Measurements from ENCODE around the gene NRG2. TPM values are rescaled to one million over a fixed set of nuclear protein-coding genes. Genes with fewer than 3 reads are reported as not detected.

Gene NRG2
- total and polyA plus RNA-seq, 2 of the 4 experiments (the other 2 are of a cell fraction): 0.18 TPM; not detected in 1

GRCh38 chr5:140013536-140013935 lies 29.6 kb downstream of the NRG2 start:
- DNase-seq (no peak), ATAC-seq (ENCODE audit: low read depth) (no peak)
- no CpG with 5 or more reads among the region's 1 CpG for WGBS, 2 experiments (ENCODE audit: extremely low coverage in 2 of 2, insufficient read length in 1 of 2)
- ChIA-PET CTCF (no interaction called here), POLR2A (ENCODE audit: unreplicated experiment) (no interaction called here)
- no peak overlapping the region for H2BK5ac ChIP-seq (ENCODE audit: low read depth, low read length, poor library complexity, severe bottlenecking)
- peaks cover 30% of the 10 kb centered on the region for H3K27me3 ChIP-seq (ENCODE audit: control insufficient read depth, insufficient read depth, low read length)
- no peak overlapping the region for H3K27ac ChIP-seq (ENCODE audit: insufficient read depth, low read length)
- no peak overlapping the region for H4K5ac ChIP-seq (ENCODE audit: low read depth, low read length)
- no peaks in the 10 kb centered on the region; the same call in 1 of the 2 replicates for H3K9me3 ChIP-seq (ENCODE audit: control insufficient read depth, insufficient read depth, low read length)
- intact Hi-C loops (cut with micrococcal nuclease): no loop called here
- no TSS peak for BruUV-seq (replicated peaks)
- no peaks in the 10 kb centered on the region for H4K20me1 ChIP-seq (ENCODE audit: insufficient read depth, low read length)
- in situ Hi-C loops (cut with MboI; ENCODE audit: low sequenced_read_pairs): no loop called here
- no peak overlapping the region for H2AK9ac ChIP-seq (replicated peaks; ENCODE audit: low read depth, low read length, poor library complexity)
- H3K36me3 ChIP-seq (ENCODE audit: control insufficient read depth, insufficient read depth, low read length): no peaks in the 10 kb centered on the region
- H3K18ac ChIP-seq (ENCODE audit: low read depth, low read length): no peak overlapping the region
- H4K91ac ChIP-seq (ENCODE audit: insufficient read depth, low read depth, low read length): no peak overlapping the region
- H2AK5ac ChIP-seq (ENCODE audit: low read depth, low read length): no peak overlapping the region
- H3K4ac ChIP-seq (ENCODE audit: low read depth, low read length): no peak overlapping the region
- no peak overlapping the region for H3K4me2 ChIP-seq (ENCODE audit: low read depth, low read length)
- H2BK15ac ChIP-seq (ENCODE audit: low read depth, low read length): no peak overlapping the region
- no peak overlapping the region for H3K56ac ChIP-seq (ENCODE audit: extremely low read depth, insufficient read depth, low read length)
- H3K4me1 ChIP-seq (ENCODE audit: control insufficient read depth, insufficient read depth, low read length): no peaks in the 10 kb centered on the region
- H3K9me1 ChIP-seq (ENCODE audit: insufficient read depth, low read length): no peaks in the 10 kb centered on the region
- H2AFZ ChIP-seq (replicated peaks; ENCODE audit: low read length, poor library complexity): no peak overlapping the region
- no peak overlapping the region for H3K23ac ChIP-seq (ENCODE audit: low read depth, low read length)
- H2BK120ac ChIP-seq (ENCODE audit: low read depth, low read length): no peak overlapping the region
- no peak overlapping the region for H2BK20ac ChIP-seq (ENCODE audit: low read depth, low read length)
- dilution Hi-C loops (cut with HindIII; ENCODE audit: low sequenced_read_pairs, unreplicated experiment): no loop called here
- H3K4me3 ChIP-seq (ENCODE audit: insufficient read depth, low read depth, low read length): no peak overlapping the region
- no peak overlapping the region for H3K14ac ChIP-seq (replicated peaks; ENCODE audit: low read depth, low read length)
- no peaks in the 10 kb centered on the region for H3K79me1 ChIP-seq (ENCODE audit: low read depth in 1 of 2, low read length in 2 of 2)
- H4K8ac ChIP-seq (ENCODE audit: low read depth in 2 of 2, low read length in 2 of 2): no peak overlapping the region
- TF ChIP-seq, protein P1, sequence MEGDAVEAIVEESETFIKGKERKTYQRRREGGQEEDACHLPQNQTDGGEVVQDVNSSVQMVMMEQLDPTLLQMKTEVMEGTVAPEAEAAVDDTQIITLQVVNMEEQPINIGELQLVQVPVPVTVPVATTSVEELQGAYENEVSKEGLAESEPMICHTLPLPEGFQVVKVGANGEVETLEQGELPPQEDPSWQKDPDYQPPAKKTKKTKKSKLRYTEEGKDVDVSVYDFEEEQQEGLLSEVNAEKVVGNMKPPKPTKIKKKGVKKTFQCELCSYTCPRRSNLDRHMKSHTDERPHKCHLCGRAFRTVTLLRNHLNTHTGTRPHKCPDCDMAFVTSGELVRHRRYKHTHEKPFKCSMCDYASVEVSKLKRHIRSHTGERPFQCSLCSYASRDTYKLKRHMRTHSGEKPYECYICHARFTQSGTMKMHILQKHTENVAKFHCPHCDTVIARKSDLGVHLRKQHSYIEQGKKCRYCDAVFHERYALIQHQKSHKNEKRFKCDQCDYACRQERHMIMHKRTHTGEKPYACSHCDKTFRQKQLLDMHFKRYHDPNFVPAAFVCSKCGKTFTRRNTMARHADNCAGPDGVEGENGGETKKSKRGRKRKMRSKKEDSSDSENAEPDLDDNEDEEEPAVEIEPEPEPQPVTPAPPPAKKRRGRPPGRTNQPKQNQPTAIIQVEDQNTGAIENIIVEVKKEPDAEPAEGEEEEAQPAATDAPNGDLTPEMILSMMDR (conservative IDR thresholded peaks at IDR 0.05; ENCODE audit: low read depth, low read length): no peak
- TF ChIP-seq SMC3 (IDR thresholded peaks at IDR 0.05; ENCODE audit: low read depth, low read length): no peak
- no peak for TF ChIP-seq FOS (IDR thresholded peaks at IDR 0.05; ENCODE audit: low read depth, low read length)
- TF ChIP-seq MAFK (IDR thresholded peaks at IDR 0.05; ENCODE audit: low read depth, low read length): no peak
- no peak for TF ChIP-seq RAD21 (IDR thresholded peaks at IDR 0.05; ENCODE audit: low read length)
- no peak for TF ChIP-seq USF2 (IDR thresholded peaks at IDR 0.05; ENCODE audit: low read depth, low read length)
- no peak for TF ChIP-seq CHD1 (IDR thresholded peaks at IDR 0.05; ENCODE audit: low read depth, low read length)
- TF ChIP-seq ELK1 (IDR thresholded peaks at IDR 0.05; ENCODE audit: borderline replicate concordance, low read depth, low read length): no peak
- no peak for TF ChIP-seq NFE2L2 (IDR thresholded peaks at IDR 0.05; ENCODE audit: low read depth, low read length)
- no peak for TF ChIP-seq RCOR1 (IDR thresholded peaks at IDR 0.05; ENCODE audit: insufficient replicate concordance, low read length)
- no peak for TF ChIP-seq MXI1 (IDR thresholded peaks at IDR 0.05; ENCODE audit: borderline replicate concordance, low read depth, low read length)
- TF ChIP-seq RFX5 (IDR thresholded peaks at IDR 0.05; ENCODE audit: low read depth, low read length): no peak
- no peak for TF ChIP-seq BHLHE40 (IDR thresholded peaks at IDR 0.05; ENCODE audit: low read depth, low read length)
- TF ChIP-seq POLR2A (IDR thresholded peaks at IDR 0.05; ENCODE audit: low read depth, low read length): no peak
- no peak for TF ChIP-seq MAZ (IDR thresholded peaks at IDR 0.05; ENCODE audit: borderline replicate concordance, low read depth, low read length)
- TF ChIP-seq CEBPB (IDR thresholded peaks at IDR 0.05; ENCODE audit: low read depth, low read length): no peak
- no peak overlapping the region for H3K9ac ChIP-seq (ENCODE audit: low read depth, low read length)

Data from IMR-90 (cell line).